Stimulated activated CD4-positive, alpha-beta T cell treated with anti-CD3 and anti-CD28 coated beads, Interleukin-2, amount 100 ng/mL, for 24 hours (primary cell): Measurements from ENCODE around the gene STK40.
A peak's percentile ranks its signal among the peaks of the same experiment; 100 is the strongest.

ENCODE experiments used
- DNase-seq, 2 donors: peaks; one replicate each; pipeline ENCODE4 v3.0.0-alpha.2; 2020

STK40 gene

GRCh38 chr1:36306210-36306901 lies 79.4 kb downstream of the STK40 start, which contains the start of gene SH3D21:
Gene SH3D21 (plus strand): TSS chr1:36306368. CDS start chr1:36306421, 53 bp downstream.
- DNase-seq = peak; percentile 55 to 64

- no peak for DNase-seq
Observed at GRCh38 chr1:36305915-36306209, 79.9 kb downstream of the STK40 start.

- peak; percentile 52 to 72 for DNase-seq
Observed at GRCh38 chr1:36304970-36305914, 80.5 kb downstream of the STK40 start.

GRCh38 chr1:36304521-36304920 lies 81.2 kb downstream of the STK40 start:
- DNase-seq = no peak

GRCh38 chr1:36303650-36304360 lies 81.9 kb downstream of the STK40 start:
- no peak for DNase-seq

- no peak for DNase-seq
Observed at GRCh38 chr1:36303244-36303643, 82.5 kb downstream of the STK40 start.

GRCh38 chr1:36301220-36301619 lies 84.5 kb downstream of the STK40 start:
- DNase-seq = no peak

GRCh38 chr1:36300526-36300925 lies 85.2 kb downstream of the STK40 start:
- peak in 1 of 2 donors; percentile 38 for DNase-seq

GRCh38 chr1:36298640-36299039 lies 87.1 kb downstream of the STK40 start:
- no peak for DNase-seq

- DNase-seq = no peak
Observed at GRCh38 chr1:36297062-36297461, 88.7 kb downstream of the STK40 start.

GRCh38 chr1:36295390-36295789 lies 90.3 kb downstream of the STK40 start:
- DNase-seq = no peak
